IPS-11a (cell line): ENCODE data around the gene HIF1A.
"Not testable (repeated sequence)": the region's sequence is repeated elsewhere in the genome, so short reads cannot be mapped to it uniquely, and the experiment has no call there.

Source experiments
- H3K4me3 ChIP-seq: one replicate; pipeline ENCODE4 v1.5.1; 2013; ENCODE audit warnings: low read depth, low read length, control low read depth

HIF1A gene

DNA sequence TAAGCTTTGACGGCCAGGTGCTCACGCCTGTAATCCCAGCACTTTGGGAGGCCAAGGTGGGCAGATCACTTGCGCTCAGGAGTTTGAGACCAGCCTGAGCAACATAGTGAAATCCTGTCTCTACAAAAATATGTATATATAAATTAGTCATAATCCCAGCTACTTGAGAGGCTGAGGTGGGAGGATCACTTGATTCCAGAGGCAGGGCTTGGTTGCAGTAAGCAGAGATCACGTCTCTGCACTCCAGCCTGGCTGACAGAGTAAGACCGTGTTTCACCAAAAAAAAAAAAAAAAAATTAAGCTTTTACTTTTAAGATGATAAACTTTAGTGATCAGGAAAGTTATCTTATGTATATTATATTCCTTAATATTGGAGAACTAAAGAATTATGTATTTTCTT is 48.9 kb downstream of the HIF1A start:
- H3K4me3 ChIP-seq, result no peak overlapping the region

GRCh38 chr14:61746346-61746745 is 51.0 kb downstream of the HIF1A start:
- not testable (repeated sequence) for H3K4me3 ChIP-seq

GRCh38 chr14:61746881-61747280 is 51.6 kb downstream of the HIF1A start:
- H3K4me3 ChIP-seq, result no peak overlapping the region

GRCh38 chr14:61747342-61747741 is 52.0 kb downstream of the HIF1A start:
- H3K4me3 ChIP-seq, result no peak overlapping the region

DNA sequence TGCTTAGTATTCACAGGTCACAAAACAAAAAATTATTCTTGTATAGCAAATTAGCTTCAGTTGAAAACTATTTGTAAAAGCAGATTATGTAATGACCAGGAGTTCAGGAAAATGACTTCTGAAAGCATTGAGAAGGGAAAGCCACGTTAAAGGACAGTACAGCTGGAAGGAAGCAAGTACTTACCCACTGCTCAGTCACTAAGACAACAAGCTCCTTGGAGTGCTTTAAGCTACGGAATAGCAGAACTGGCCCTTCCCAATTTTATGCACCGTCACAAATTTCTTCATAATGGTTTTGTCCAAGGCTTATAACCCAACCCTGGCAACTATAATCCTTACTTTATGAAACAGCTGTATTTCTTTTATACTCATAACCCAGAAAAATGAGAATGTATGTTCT is 54.0 kb downstream of the HIF1A start:
- H3K4me3 ChIP-seq, result no peak overlapping the region

- no peak overlapping the region for H3K4me3 ChIP-seq
Measured at GRCh38 chr14:61749867-61750266, 54.6 kb downstream of the HIF1A start.

GRCh38 chr14:61750708-61751474 is 55.6 kb downstream of the HIF1A start:
- H3K4me3 ChIP-seq, result peak overlapping the region; percentile 22

GRCh38 chr14:61751475-61751989 is 56.2 kb downstream of the HIF1A start:
- peak overlapping the region; percentile 22 for H3K4me3 ChIP-seq

DNA sequence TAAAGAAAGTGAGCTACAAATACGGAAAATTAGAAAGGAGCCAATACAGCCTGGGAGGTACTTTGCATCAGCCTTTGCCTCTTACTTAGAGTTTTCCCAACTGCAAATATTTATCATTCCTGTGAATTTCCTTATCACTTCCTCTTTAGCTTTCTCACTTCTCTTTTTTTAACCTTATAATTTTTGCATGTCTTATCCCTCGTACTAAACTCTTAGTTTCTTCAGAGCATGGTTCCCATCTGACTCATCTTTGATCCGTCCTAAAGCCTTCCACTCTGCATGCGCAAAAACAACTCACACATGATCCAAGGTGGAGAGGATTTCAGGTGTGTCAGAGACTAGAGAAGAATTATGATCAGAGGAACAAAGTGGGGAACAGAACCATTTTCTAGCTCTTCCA is 57.3 kb downstream of the HIF1A start:
- H3K4me3 ChIP-seq, result no peak overlapping the region

- H3K4me3 ChIP-seq, result no peak overlapping the region
Measured at GRCh38 chr14:61753631-61754030, 58.3 kb downstream of the HIF1A start.

GRCh38 chr14:61754627-61755381 is 59.5 kb downstream of the HIF1A start:
- no peak overlapping the region for H3K4me3 ChIP-seq

GRCh38 chr14:61755382-61755742 is 60.0 kb downstream of the HIF1A start:
- H3K4me3 ChIP-seq, result not testable (repeated sequence)

DNA sequence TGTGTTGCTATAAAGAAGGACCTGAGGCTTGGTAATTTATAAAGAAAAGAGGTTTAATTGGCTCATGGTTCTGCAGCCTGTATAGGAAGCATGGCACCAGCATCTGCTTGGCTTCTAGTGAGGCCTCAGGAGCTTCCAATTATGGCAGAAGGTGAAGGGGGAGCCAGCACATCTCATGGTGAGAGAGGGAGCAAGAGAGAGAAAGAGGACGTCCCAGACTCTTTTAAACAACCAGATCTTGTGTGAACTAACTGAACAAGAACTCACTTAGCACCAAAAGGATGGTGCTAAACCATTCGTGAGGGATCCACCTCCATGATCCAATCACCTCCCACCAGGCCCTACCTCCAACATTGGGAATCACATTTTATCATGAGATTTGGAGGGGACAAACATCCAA is 60.8 kb downstream of the HIF1A start:
- no peak overlapping the region for H3K4me3 ChIP-seq

DNA sequence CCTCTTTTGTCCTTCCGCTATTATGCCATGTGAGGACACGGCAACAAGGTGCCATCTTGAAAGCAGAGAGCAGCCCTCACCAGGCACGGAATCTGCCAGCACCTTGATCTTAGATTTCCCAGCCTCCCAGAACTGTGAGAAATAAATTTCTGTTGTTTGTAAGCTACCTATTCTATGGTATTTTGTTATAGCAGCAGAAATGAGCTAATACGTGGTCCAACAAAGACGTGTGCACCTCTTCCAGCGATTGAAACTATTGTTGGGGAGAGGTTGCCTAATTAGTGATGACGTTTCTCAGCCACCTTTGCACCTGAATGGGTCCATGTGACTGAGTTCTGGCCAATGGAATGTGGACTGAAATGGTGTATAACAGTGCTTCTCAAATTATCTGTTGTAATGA is 64.6 kb downstream of the HIF1A start:
- H3K4me3 ChIP-seq, result no peak overlapping the region

- peak overlapping the region; percentile 97 for H3K4me3 ChIP-seq
Measured at GRCh38 chr14:61761557-61761956, 66.2 kb downstream of the HIF1A start.

DNA sequence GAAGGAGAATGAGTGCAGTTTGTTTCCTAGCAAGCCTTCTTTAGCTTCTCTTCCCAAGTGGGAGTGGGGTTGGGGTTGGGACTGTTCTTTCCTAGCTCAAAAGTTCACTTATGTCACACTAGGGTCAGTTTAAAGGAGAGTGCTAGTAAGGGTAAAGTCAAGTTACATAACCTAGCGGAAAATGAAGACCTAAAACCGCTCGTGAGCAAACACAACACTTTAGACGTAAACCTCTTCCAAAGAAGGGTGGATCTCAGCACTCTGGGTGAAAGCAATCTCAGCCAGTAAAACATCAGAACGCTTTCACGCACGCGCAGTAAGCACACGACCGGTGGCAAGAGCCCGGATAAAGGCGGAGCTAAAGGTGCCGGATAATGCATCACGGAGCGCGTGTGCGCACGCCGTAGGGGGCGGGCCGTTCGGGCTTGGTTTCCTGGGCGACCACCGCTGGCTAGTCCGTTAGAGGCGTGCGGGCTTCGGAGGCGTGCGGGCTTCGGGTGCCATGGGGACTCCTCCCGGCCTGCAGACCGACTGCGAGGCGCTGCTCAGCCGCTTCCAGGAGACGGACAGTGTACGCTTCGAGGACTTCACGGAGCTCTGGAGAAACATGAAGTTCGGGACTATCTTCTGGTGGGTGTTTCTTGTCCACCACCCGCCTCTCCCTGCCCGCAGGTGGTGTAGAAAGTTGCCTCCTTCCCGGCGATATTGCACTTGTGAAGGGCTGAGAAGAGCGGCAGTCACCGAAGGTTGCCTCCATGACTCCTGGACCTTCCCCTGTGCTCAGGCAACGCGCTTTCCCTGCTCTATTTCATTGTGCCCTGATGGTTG is 66.9 kb downstream of the HIF1A start, which contains the start of gene SNAPC1:
Gene SNAPC1 (plus strand): TSS at position 462 of the 828 bp plus-strand sequence. CDS start 41 bp downstream, at position 503.
- H3K4me3 ChIP-seq, result peak within 1 kb of the TSS; percentile 97

GRCh38 chr14:61764342-61765122 is 69.2 kb downstream of the HIF1A start:
- no peak overlapping the region for H3K4me3 ChIP-seq

DNA sequence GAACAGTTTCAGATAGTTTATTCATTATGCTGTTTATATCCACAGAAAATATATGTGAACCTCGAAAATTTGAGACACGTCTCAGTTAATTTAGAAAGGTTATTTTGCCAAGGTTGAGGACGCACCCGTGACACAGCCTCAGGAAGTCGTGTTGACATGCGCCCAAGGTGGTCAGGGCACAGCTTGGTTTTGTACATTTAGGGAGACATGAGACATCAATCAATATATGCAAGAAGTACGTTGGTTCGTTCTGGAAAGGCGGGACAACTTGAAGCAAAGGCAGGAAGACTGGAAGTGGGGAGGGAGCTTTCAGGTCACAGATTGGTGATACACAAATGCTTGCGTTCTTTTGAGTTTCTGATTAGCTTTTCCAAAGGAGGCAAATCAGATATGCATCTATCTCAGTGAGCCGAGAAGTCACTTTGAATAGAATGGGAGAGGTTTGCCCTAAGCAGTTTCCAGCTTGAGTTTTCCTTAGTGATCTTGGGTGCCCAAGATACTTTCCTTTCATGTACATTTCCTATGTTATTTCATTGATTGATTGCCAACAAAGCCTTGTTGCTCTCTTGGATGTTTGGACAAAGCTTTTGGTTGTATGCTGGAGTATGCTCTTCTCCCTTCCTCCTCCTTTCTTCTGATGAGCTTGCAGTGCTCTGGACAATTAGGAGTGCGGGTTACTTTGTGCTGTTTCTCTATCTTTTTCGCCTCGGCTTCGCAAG is 70.1 kb downstream of the HIF1A start:
- no peak overlapping the region for H3K4me3 ChIP-seq

DNA sequence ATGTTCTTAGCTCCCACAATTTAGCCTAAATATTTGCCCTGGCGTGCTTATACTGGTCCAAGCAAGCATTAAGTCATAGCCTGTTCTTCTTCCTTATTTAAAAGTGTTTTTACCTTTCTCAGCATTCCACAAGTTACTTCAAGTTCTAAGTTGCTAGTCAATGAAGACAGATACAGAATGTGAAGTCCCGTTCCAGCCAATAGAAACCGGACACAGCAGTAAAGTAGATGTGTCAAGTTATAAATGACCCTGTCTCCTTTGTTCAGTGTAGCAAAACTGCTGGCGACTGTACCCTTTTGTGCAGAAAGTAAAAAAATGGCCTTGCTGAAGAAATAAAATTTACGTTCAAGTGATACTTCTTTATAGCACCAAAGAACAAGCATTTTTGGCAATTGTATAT is 70.8 kb downstream of the HIF1A start:
- H3K4me3 ChIP-seq, result no peak overlapping the region

- H3K4me3 ChIP-seq, result no peak overlapping the region
Measured at GRCh38 chr14:61768240-61768639, 72.9 kb downstream of the HIF1A start.
